ENCODE measurements around the gene SUSD3. TPM values are rescaled to one million over a fixed set of nuclear protein-coding genes. Genes with fewer than 3 reads are reported as not detected.

SUSD3 gene
- total and polyA plus RNA-seq, 8 donors = 1.7 to 4.5 (median 2.6) TPM; not detected in 2

DNA sequence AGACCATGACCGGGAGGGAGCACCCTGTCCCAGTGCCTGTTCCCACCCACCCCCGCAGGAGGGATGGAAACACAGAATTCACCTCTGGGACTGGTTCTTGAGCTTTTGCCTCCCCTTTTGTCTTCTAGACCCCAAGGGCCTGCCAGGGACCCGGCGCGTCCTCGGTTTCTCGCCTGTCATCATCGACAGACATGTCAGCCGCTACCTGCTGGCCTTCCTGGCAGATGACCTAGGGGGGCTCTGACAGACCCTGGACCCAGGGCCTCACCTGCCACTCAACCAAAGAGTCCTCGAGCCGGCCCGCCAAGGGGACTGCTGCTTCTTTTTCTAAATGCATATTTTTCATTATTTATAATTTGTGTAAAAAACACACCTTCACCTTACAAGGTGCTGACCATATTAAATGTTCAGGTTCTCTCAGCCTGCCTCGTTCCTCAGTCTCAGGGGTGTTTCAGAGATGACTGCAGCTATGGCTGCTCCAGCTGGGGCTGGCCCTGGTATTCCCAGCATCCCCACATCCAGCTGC is 54.4 kb downstream of the SUSD3 start:
- WGBS, 5 donors = 81 to 98% (median 90%) methylated on average over 13 of the region's 13 CpGs
- intact Hi-C loops (cut with DNase I; ENCODE audit: low total_unique reads) = no loop called here
- Histone ChIP-seq H3K4me3 (no peak overlapping the region), H3K4me1 (peaks cover 5 to 66% (median 12%) of the 10 kb centered on the region in 4 donors), H3K9me3 (no peaks in the 10 kb centered on the region), H3K36me3 (peaks cover 38 to 68% (median 58%) of the 10 kb centered on the region in 4 donors), H3K27me3 (no peaks in the 10 kb centered on the region), H3K27ac (peak overlapping the region in 3 of 5 donors; percentile 4 to 82 (median 73))
- peak in 1 of 2 donors; percentile 0 for DNase-seq
- TF ChIP-seq EP300 (IDR thresholded peaks at IDR 0.05) = no peak
- TF ChIP-seq, protein P1, sequence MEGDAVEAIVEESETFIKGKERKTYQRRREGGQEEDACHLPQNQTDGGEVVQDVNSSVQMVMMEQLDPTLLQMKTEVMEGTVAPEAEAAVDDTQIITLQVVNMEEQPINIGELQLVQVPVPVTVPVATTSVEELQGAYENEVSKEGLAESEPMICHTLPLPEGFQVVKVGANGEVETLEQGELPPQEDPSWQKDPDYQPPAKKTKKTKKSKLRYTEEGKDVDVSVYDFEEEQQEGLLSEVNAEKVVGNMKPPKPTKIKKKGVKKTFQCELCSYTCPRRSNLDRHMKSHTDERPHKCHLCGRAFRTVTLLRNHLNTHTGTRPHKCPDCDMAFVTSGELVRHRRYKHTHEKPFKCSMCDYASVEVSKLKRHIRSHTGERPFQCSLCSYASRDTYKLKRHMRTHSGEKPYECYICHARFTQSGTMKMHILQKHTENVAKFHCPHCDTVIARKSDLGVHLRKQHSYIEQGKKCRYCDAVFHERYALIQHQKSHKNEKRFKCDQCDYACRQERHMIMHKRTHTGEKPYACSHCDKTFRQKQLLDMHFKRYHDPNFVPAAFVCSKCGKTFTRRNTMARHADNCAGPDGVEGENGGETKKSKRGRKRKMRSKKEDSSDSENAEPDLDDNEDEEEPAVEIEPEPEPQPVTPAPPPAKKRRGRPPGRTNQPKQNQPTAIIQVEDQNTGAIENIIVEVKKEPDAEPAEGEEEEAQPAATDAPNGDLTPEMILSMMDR (IDR thresholded peaks at IDR 0.05) = no peak
- TF ChIP-seq POLR2A (IDR thresholded peaks at IDR 0.05) = no peak
- no peak for TF ChIP-seq POLR2AphosphoS5 (IDR thresholded peaks at IDR 0.05)

DNA sequence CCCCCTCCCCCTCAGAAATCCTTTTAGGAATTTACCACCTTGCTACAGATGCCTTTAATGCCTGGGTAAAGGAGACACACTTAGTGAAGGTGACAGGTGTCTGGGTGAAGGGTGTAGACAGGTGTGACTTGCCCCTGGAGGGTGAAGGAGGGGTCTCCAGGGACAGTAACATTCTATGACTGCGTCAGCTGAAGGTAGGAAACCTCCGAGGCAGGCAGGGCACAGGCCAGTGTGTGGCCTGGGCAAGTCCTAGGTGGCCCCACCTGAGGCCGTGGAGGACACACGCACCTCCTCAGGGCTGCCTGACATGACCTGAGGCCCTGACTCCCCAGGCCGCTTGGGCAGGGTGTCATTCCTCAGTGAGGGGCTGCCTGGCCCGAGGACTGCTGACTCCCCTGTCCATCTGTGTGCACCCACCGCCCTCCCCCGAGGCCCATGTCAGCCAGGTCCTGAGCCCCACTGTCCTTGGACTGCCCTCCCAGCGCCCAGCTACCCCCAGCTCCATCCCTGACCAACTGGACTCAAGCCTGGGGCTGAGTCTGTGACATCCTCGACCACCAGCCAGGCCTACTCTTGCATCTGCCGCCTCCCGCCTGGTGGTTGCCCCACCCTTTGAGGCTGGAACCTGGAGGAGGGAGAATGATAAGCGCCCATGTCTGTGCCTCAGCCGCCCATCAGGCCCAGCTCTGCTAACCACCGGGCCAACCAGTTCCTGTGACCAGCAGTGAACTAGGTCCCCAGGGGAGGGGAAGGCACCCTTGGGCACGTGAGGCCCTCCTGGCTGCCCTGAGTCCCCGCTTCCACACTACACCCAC is 55.9 kb downstream of the SUSD3 start:
- TF ChIP-seq POLR2AphosphoS5 (IDR thresholded peaks at IDR 0.05) = no peak
- TF ChIP-seq POLR2A (IDR thresholded peaks at IDR 0.05) = no peak
- TF ChIP-seq, protein P1 (IDR thresholded peaks at IDR 0.05) = no peak
- no peak for TF ChIP-seq EP300 (IDR thresholded peaks at IDR 0.05)
- Histone ChIP-seq H3K27me3 (no peaks in the 10 kb centered on the region), H3K4me3 (no peak overlapping the region), H3K27ac (peak overlapping the region in 2 of 5 donors; percentile 58 to 82), H3K9me3 (no peaks in the 10 kb centered on the region), H3K36me3 (peaks cover 33 to 56% (median 49%) of the 10 kb centered on the region in 4 donors), H3K4me1 (peaks cover 7 to 62% (median 16%) of the 10 kb centered on the region in 4 donors)
- intact Hi-C loops (cut with DNase I; ENCODE audit: low total_unique reads) = no loop called here
- 61 to 80% (median 68%) methylated on average over 15 to 17 of the region's 17 CpGs for WGBS, 5 donors
- peak in 1 of 2 donors; percentile 31 for DNase-seq

DNA sequence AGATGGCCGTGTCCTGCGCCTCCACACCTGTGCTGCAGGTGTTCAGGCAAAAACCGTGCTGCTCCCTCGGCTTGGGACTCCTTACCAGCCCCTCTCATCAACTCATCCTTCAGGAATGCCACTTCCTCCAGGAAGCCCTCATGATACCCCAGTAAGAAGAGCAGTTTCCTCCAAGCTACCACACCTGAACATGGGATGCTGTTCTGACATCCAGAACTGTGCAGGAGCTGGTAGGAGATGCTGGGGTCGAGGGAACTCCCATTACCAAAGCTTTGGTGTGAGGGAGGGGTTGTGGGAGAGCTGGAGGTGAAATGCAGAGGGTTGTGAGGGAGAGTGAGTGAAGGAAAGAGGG is 56.5 kb downstream of the SUSD3 start:
- H3K4me3 ChIP-seq = no peak overlapping the region
- no peaks in the 10 kb centered on the region for H3K9me3 ChIP-seq
- H3K4me1 ChIP-seq = peaks cover 13 to 62% (median 21%) of the 10 kb centered on the region in 4 donors
- no peak for DNase-seq
- peaks cover 27 to 50% (median 46%) of the 10 kb centered on the region in 4 donors for H3K36me3 ChIP-seq
- H3K27me3 ChIP-seq = no peaks in the 10 kb centered on the region
- H3K27ac ChIP-seq = peak overlapping the region in 2 of 5 donors; percentile 58 to 82
- 70 to 83% (median 74%) methylated on average over 4 to 5 of the region's 5 CpGs for WGBS, 5 donors
- TF ChIP-seq POLR2AphosphoS5 (IDR thresholded peaks at IDR 0.05) (no peak), EP300 (IDR thresholded peaks at IDR 0.05) (no peak), POLR2A (IDR thresholded peaks at IDR 0.05) (no peak)
- TF ChIP-seq, protein P1 (IDR thresholded peaks at IDR 0.05) = no peak
- intact Hi-C loops (cut with DNase I; ENCODE audit: low total_unique reads) = no loop called here

DNA sequence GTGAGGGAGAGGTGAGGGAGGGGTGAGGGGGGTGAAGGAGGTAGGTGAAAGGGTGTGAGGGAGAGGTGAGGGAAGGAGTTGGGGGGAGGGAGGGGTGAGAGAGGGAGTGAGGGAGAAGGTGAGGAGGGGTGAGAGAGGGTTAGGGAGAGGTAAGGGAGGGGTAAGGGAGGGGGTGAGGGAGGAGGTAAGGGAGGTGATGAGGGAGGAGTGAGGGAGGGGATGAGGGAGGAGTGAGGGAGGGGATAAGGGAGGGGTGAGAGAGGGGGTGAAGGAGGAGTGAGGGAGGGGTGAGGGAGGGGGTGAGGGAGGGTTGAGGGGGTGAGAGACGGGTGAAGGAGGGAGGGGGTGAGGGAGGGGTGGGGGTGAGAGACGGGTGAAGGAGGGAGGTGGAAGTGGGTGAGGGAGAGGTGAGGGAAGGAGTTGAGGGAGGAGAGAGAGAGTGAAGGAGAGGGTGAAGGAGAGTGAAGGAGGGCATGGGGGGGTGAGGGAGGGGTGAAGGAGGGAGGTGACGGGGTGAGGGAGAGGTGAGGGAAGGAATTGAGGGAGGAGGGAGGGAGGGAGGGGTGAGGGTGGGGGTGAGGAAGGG is 57.1 kb downstream of the SUSD3 start:
- TF ChIP-seq EP300 (IDR thresholded peaks at IDR 0.05) = no peak
- no peak for TF ChIP-seq POLR2AphosphoS5 (IDR thresholded peaks at IDR 0.05)
- TF ChIP-seq, protein P1 (IDR thresholded peaks at IDR 0.05) = no peak
- no peak for TF ChIP-seq POLR2A (IDR thresholded peaks at IDR 0.05)
- peak in 1 of 2 donors; percentile 21 for DNase-seq
- WGBS, 5 donors = 0 to 48% (median 29%) methylated on average over 2 to 3 of the region's 3 CpGs
- Histone ChIP-seq H3K4me3 (no peak overlapping the region), H3K27me3 (no peaks in the 10 kb centered on the region), H3K9me3 (no peaks in the 10 kb centered on the region), H3K4me1 (peaks cover 19 to 64% (median 28%) of the 10 kb centered on the region in 4 donors), H3K36me3 (peaks cover 21 to 44% (median 40%) of the 10 kb centered on the region in 4 donors), H3K27ac (peak overlapping the region in 3 of 5 donors; percentile 63 to 82 (median 77))
- intact Hi-C loops (cut with DNase I; ENCODE audit: low total_unique reads) = no loop called here
